ENCODE measurements around the gene ETNK2.
"Not testable (repeated sequence)": the region's sequence is repeated elsewhere in the genome, so short reads cannot be mapped to it uniquely, and the experiment has no call there.

ETNK2 gene

GRCh38 chr1:204098683-204099082 lies 53.2 kb downstream of the ETNK2 start:
- DNase-seq: no peak

- no peak for DNase-seq
Measured at GRCh38 chr1:204096931-204097330, 54.9 kb downstream of the ETNK2 start.

- no peak for DNase-seq
Measured at GRCh38 chr1:204094856-204095634, 56.8 kb downstream of the ETNK2 start.

- DNase-seq: no peak
Measured at GRCh38 chr1:204094313-204094729, 57.5 kb downstream of the ETNK2 start.

- DNase-seq: no peak
Measured at GRCh38 chr1:204093781-204094180, 58.1 kb downstream of the ETNK2 start.

GRCh38 chr1:204093421-204093717 lies 58.5 kb downstream of the ETNK2 start:
- DNase-seq: no peak

- DNase-seq: no peak
Measured at GRCh38 chr1:204092632-204093420, 59.0 kb downstream of the ETNK2 start.

- no peak for DNase-seq
Measured at GRCh38 chr1:204091787-204092312, 60.0 kb downstream of the ETNK2 start.

- no peak for DNase-seq
Measured at GRCh38 chr1:204091066-204091465, 60.8 kb downstream of the ETNK2 start.

- DNase-seq: not testable (repeated sequence)
Measured at GRCh38 chr1:204090132-204090531, 61.7 kb downstream of the ETNK2 start.

GRCh38 chr1:204089044-204089751 lies 62.6 kb downstream of the ETNK2 start:
- DNase-seq: peak; percentile 52

GRCh38 chr1:204088596-204088995 lies 63.2 kb downstream of the ETNK2 start:
- no peak for DNase-seq

- DNase-seq: no peak
Measured at GRCh38 chr1:204087893-204088528, 63.8 kb downstream of the ETNK2 start.

GRCh38 chr1:204087181-204087892 lies 64.5 kb downstream of the ETNK2 start:
- no peak for DNase-seq

GRCh38 chr1:204085876-204086275 lies 66.0 kb downstream of the ETNK2 start:
- no peak for DNase-seq

- DNase-seq: no peak
Measured at GRCh38 chr1:204084247-204084772, 67.5 kb downstream of the ETNK2 start.

- DNase-seq: no peak
Measured at GRCh38 chr1:204083491-204083890, 68.4 kb downstream of the ETNK2 start.

GRCh38 chr1:204081791-204082513 lies 69.9 kb downstream of the ETNK2 start:
- no peak for DNase-seq

- no peak for DNase-seq
Measured at GRCh38 chr1:204081164-204081790, 70.6 kb downstream of the ETNK2 start.
